GM18526 (cell line): ENCODE data around the gene GNGT2.

ENCODE experiments used
- POLR2A ChIP-seq: IDR thresholded peaks from 3 replicates; pipeline ENCODE4 v1.6.1; 2011; ENCODE audit not compliant: insufficient read length; ENCODE audit errors: extremely low read depth

GNGT2 gene

GRCh38 chr17:49168706-49169105 is 41.7 kb downstream of the GNGT2 start:
- no peak for TF ChIP-seq POLR2A

DNA sequence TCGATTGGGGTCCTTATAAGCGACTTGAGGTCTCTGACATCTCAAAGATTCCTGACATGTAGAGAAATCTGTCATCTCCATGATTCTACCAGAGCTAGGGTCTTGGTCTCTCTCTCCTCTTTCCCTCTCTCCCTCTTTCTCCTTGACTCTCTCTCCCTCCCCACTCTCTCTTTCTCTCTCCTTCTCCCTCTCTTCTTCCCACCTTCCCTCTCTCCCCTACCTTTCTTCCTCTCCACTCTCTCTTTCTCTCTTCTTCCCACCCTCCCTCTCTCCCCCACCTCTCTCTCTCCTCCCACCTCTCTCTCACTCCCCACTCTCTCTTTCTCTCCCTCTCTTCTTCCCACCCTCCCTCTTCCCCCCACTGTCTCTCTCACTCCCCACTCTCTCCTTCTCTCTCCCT is 45.2 kb downstream of the GNGT2 start:
- no peak for TF ChIP-seq POLR2A

GRCh38 chr17:49162866-49163265 is 47.5 kb downstream of the GNGT2 start:
- no peak for TF ChIP-seq POLR2A

- TF ChIP-seq POLR2A = no peak
Observed at GRCh38 chr17:49157784-49158183, 52.6 kb downstream of the GNGT2 start.

GRCh38 chr17:49156256-49156655 is 54.1 kb downstream of the GNGT2 start:
- no peak for TF ChIP-seq POLR2A
